A549 (cell line): Measurements from ENCODE around the gene SERPINI1.

Experiments
- BHLHE40 ChIP-seq: IDR thresholded peaks from 2 replicates; pipeline ENCODE4 v1.6.1; 2012; ENCODE audit warnings: low read depth, low read length, inconsistent platforms
- CEBPB ChIP-seq, 2 experiments: fragments of >200 bp in 1 of 2; sonication (Bioruptor Twin) in 1 of 2; formaldehyde crosslinking in 1 of 2; IDR thresholded peaks; 2 replicates each; pipeline ENCODE4 v1.6.1; 2012 to 2016
- CHD4 ChIP-seq: fragments of 200-600 bp; sonication (generic); IDR thresholded peaks from 2 replicates; pipeline ENCODE4 v1.6.1; 2016; ENCODE audit warnings: antibody characterized with exemption, mild to moderate bottlenecking, borderline replicate concordance
- CTCF ChIP-seq: fragments of >200 bp; sonication (Bioruptor Twin); formaldehyde crosslinking; IDR thresholded peaks from 3 replicates; pipeline ENCODE4 v1.5.1; 2016
- HDAC2 ChIP-seq: fragments of 200-600 bp; sonication (generic); IDR thresholded peaks from 2 replicates; pipeline ENCODE4 v1.6.1; 2016
- KDM5A ChIP-seq: fragments of 200-600 bp; sonication (generic); IDR thresholded peaks from 2 replicates; pipeline ENCODE4 v1.6.1; 2016; ENCODE audit warnings: antibody characterized with exemption, mild to moderate bottlenecking
- MAX ChIP-seq: IDR thresholded peaks from 2 replicates; pipeline ENCODE4 v1.6.1; 2012
- MAZ ChIP-seq: fragments of 150-350 bp; IDR thresholded peaks from 2 replicates; pipeline ENCODE4 v1.6.1; 2014; ENCODE audit warnings: antibody characterized with exemption, low read depth, low read length, borderline replicate concordance
- RAD21 ChIP-seq, 2 experiments: fragments of >200 bp in 1 of 2; sonication (Bioruptor Twin) in 1 of 2; formaldehyde crosslinking in 1 of 2; IDR thresholded peaks in 1 of 2; conservative IDR thresholded peaks in 1 of 2; 2 replicates in 1 of 2; 3 replicates in 1 of 2; pipeline ENCODE4 v1.6.1; 2012 to 2018; ENCODE audit warnings: inconsistent platforms in 1 of 2
- RFX5 ChIP-seq: fragments of 450-650 bp; IDR thresholded peaks from 2 replicates; pipeline ENCODE4 v1.7.1; 2014; ENCODE audit warnings: antibody characterized with exemption, mild to moderate bottlenecking, moderate library complexity
- SMC3 ChIP-seq: fragments of >200 bp; sonication (Bioruptor Twin); formaldehyde crosslinking; IDR thresholded peaks from 3 replicates; pipeline ENCODE4 v1.6.1; 2018; ENCODE audit warnings: inconsistent platforms
- TFCP2L1 ChIP-seq: fragments of 250-450 bp; sonication (Bioruptor Pico); IDR thresholded peaks from 2 replicates; pipeline ENCODE4 v1.5.0; 2021; ENCODE audit warnings: mild to moderate bottlenecking
- ZFP36 ChIP-seq: fragments of 450-650 bp; IDR thresholded peaks from 2 replicates; pipeline ENCODE4 v1.6.1; 2014; ENCODE audit warnings: borderline replicate concordance; ENCODE audit not compliant: partially characterized antibody

- TF ChIP-seq KDM5A (no peak), BHLHE40 (no peak), MAZ (no peak), CTCF (no peak), CHD4 (no peak), CEBPB (IDR thresholded peaks at IDR 0.05) (no peak), HDAC2 (no peak), MAX (no peak), RAD21 (conservative IDR thresholded peaks at IDR 0.05 in 1 of 2, IDR thresholded peaks at IDR 0.05 in 1 of 2) (no peak), SMC3 (no peak), ZFP36 (no peak), RFX5 (no peak), TFCP2L1 (no peak)
Observed at GRCh38 chr3:167777356-167777755, 41.8 kb downstream of the SERPINI1 start.
